NAMALWA (cell line): Measurements from ENCODE around the gene EXOC6B.

Experiments used
- DNase-seq: peaks from one replicate; pipeline ENCODE4 v3.0.0-alpha.2; 2015; ENCODE audit warnings: low spot score

EXOC6B gene

DNA sequence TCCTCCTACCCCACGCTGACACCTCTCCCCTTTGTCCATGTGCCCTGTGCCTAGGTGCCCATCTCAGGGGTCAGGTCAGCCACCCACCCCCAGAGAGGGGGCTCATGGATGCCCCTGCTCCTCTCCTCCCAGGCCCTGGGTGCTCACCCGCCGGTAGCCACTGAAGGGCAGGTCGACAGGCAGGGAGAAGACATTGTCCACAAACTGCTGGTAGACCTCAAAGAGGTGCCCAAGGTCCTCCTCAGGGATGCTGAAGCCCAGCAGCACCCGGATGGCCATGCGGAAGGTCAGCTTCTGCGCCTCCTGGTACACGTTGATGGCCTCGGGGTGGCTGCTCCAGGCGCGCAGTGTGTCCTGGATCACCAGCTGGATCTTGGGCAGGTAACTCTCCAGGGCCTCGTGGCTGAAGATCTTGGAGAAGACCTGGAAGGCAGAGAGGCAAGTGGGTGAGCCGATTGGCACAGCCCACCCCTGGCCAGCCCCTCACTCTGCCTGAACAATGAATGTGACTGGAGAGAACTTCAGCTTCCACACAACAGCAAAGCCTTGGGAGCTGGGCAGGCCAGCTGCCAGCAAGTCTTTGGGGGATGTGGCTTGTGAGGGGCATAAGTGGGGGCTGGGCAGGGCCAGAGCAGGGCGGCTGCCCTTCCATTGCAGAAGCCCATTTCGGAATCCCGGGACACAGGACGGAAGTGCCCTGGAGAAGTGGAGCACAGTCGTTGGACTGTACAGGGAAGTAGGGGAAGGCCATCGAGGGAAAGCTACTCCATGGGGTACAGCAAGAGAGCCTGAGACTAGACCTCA is 690.6 kb downstream of the EXOC6B start:
- no peak for DNase-seq

DNA sequence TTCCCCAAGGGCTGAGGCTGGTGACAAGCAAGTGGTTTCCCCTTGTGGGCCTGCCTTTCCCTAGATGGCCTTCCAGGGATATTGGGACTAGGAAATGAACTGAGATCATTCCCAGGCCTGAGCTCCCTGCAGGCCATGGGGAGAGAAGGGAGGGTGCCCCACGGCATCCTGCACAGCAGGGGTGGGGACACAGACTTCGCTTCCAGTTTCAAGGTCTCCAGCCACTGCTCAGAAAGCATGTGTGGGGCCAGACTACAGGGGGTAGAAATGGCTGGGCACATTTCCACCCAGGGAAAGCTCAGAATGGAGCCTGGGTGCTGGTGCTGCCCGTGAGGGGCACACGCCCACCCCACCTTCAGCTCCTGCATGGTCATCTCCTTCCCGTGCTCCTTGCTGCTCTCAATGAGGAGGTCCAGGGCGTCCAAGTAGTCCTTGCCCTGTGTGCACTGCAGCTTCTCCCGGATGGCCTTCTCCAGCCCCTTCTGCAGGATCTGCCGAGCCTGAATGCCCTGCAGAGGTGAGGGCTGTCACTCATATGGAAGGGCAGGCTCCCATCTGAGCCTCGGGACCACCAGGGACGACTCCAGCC is 691.3 kb downstream of the EXOC6B start:
- no peak for DNase-seq

DNA sequence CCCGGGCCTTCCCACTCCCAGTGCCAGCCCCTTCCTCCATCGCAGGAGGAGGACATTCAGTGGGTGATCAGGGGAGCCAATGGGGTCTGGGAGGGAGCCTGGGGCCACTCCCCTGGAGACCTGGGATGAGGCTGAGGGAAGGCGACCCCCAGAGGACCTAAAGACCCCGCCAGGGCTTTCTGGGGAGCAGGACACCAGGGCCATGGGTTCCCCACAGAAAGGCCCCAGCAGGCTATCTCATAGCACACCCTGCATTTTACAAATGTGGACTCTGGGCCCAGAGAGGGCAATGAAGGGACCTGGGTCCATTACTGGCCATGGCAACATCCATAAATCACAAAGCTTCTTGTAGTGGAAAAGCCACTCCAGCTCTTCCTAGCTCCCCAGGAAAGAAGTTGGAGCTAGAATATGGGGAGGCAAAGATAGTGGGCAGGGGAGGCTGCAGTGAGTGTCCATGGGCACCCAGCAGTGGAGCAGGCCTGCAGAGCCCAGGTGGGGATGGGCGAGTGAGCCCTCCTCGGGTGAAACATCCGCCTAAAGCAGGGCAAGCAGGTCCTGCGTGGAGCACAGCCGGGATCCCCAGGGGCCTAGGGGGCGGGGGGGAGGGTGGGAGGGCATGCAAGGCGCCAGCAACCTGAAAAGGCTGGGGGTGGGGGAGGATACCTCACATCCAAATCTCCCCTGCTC is 692.0 kb downstream of the EXOC6B start:
- DNase-seq: no peak

DNA sequence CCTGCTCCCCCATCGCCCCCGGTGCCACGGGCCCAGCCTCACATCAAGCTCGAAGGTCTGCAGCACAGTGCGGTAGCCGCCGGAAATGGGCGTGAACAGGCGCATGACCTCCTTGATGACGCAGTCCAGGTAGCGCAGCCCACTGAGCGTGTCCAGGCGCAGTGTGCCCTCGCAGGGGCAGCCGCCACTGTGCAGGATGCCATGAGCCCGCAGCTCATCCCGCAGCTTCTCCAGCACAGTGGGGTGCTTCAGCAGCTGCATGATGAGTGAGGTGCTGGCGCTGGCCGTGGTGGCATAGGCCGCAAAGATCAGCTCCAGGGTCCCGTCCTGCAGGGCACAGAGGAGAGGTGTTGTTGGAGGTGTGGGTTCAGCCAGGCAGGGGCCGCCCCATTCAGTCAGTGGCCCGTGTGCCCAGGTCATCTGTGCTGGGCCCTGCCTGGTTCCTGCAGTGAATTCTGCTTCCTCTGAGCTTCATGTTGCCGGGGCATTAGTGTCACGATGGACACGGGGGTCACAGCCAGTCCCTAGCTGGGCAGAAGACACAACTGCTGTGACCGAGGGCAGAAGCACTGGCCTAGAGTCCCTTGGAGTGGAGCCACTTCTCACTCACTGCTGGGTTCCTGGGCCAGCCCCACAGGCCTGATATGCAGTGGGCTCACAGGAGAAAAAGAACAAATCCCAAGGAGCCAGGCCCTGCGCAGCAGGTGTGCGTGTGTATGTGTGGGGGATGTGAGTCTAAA is 692.7 kb downstream of the EXOC6B start:
- DNase-seq: no peak

DNA sequence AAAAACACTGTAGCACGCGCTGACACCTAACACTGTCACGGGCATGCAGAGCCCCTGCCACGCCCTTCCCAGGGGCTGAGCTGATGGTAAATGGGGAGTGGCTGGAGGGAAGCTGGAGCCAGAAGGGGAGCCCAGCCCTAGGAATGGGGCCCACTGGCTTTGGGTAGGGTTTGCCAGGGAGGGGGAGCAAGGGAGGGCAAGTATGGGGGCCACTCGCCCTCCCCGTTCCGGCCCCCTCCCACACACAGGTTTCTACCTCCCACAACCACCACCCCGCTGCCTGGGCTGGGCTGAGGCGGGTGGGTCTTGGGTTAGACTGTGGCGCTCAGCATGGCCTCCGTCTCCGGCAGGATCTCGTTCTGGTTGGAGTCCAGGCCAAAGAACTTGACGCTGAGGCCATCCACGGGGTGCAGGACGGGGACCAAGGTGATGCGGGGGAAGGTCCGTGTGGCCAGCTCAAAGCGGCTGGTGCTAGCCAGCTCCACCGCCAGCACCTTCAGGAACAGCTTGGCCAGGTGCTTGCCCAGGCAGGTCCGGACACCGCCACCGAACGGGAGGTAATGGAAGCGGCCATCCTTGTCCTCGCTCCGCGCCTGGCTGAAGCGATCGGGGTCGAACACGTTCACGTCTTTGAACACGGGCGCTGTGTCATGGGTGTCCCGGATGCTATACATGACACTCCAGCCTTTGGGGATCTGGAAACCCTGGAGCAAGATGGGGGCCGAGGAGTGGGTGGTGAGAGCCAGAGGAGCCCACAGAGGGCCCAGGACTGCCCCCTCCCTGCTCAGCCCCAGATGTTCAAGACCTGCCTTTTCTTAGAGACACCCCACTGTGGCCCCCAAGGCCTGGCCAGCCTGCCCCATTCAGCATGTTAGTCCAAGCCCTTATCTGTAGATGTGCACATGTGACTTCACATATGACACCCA is 693.7 kb downstream of the EXOC6B start:
- DNase-seq: no peak

DNA sequence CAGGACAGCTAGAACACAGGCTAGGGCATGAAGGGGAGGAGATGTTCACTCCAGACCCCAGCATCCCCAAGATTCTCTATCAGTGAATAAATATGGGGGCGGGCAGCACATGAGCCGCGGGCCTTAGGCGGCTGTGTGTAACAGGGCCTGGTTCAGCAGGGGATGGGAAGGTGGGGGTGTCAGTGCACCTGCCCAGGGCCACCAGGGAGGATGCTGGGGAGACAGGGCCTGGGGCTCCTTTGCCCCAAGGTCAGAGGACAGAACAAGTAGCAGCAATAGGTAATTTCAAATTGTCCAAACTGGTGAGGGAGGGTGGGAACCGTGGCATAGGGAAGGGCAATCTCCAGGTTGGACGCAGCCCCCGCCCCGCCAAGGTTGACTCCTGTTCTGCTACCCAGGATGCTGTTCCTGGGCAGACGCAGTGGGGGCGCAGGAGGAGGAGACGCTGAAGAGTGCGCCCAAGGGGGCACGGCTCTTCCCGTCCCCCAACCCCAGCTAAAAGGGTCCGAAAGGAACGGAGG is 694.4 kb downstream of the EXOC6B start:
- DNase-seq: no peak

DNA sequence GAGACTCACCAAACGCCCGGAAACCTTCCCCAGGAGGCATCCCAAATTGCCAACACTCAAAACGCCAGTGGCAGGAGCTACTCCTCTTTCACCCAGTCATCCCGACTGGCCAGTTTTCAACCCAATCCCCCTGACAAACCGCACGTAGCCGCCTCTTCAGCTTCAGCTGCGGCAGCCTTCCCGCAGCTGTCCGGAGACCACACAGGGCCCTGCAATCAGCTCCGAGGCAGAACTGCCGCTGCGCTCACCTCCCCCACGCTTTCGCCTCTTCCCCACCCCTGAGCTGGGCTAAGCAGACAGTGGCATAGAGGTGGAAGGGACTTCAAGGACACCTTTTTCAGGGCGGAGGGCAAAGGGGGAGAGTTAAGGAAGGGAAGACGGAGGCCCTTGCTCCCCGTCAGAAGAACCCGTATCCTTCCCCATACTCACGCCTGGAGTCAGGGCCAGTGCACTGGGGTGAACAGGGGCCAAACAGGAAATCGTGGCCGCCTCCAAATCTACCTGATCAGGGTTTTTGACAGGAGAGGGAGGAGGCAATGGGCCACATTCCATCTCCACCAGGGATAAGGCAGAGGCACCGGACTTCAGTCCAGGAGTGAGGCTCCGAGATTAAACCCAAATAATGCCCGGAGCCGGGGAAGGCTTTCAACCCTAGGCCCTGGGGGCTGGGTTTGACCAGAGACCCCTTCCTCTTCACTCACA is 695.0 kb downstream of the EXOC6B start:
- no peak for DNase-seq

DNA sequence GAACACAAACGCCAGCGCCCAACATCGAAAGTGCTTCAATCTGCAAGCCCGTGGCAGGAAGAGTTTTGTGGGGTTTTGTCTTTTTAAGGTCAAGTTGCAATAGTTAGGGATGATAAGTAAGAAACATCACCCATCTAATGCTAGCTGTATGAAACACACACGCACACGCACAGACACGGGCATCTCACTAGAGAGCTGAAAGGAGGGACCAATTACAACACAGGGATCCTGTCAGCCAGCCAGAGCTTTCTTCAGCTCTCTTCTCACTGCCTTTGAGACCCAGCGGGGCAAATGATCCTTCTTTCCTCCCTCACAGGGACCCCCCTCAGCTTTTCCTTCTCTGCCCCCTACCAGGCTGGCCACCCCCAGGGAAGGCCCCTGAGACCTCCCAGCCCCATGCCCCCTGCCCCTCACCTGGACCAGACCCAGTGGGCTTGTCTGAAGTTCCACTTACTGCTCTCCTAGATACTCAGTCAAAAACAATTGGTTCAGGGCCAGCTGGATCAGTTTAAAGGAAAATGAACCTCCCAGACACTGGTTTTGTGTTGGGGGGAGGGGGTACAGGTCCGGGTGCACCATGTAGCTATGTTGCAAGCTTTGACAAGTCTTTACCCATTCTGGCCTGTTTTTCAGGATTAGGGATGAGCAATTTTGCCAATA is 696.0 kb downstream of the EXOC6B start:
- no peak for DNase-seq

DNA sequence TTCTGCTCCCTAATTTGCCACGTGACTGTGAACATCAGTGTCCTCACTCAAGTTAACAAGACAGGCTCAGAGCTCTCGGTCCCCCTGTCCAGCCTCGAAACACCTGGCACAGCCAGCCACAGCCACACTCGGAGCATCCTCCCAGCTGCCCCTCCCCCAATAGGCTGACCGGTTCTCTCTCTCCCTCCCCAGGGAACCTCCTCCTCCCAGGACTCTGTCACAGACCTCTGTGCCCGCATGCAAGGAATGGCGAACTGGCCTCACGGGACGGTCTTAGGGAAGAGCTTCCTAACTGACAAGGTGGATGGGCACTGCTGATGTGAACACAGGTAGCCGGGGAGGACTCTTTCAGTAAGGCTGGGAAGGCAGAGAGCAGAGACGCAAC is 697.0 kb downstream of the EXOC6B start:
- DNase-seq: no peak

DNA sequence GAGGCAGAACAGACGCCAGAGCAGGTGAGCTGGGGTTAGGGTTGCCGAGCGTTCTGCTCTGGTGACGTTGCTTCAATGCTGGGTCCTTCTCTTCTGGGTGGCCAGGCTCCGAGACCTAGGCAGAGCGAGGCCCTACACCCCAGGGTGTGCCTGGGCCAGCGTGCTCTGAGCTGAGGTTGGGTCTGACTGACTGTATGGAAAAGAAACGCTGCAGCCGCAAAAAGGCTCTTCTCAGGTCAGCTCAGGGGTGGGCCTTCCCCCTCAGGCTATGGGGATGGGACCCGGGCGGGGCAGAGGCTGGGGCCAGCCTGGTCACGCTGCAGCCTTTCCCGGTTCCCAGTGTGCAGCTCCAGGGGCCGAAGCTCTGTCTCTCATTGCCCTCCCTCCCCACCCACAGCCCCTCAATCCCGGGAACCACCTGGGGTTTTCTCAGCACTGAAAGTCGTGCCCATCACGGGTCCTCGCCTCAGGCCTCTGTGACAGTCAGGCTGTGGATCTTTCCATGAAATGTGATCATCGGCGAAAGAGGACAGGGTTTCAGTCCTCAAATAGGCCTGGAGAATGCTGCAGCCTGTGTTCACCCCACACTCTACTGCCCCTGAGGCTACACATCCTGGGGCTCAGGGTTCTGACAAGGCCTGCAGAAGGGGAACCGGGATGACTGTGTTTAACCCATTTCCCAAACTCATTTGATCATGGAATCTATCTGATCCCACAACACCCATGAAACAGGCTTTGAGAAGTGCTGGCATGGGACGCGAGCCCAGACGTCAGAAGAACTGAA is 697.6 kb downstream of the EXOC6B start:
- DNase-seq: no peak

DNA sequence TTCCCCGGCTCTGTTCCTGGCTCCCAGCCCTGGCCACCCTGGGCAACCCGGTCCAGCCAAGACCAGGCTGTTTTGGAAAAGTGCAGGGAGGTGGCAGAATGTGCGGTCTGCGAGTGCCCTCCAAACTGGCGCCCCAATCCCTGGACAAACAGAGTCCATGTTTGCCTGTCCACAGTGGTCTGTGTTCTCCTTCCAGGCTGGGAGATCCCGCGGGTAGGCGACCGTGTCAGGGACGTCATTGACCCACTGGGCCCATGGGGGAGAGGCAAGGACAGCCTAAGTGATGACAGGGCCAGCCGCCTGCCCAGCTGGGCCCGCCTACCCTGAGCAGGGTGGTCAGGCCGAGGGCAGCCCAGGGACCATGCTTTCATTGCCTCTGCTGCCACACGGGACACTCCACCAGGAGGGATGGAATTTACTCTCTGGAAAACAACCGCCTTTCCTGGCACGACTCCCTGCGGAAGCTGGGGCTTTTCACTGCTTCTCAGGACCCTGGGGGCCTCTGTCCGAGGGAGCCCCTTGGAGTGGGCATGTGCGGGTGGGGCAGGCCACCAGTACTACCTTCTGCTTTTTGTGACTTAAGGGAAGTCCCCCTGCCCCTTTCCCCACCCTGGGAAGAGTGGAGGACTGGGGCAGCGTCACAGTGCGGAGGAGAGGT is 698.3 kb downstream of the EXOC6B start:
- DNase-seq: no peak

DNA sequence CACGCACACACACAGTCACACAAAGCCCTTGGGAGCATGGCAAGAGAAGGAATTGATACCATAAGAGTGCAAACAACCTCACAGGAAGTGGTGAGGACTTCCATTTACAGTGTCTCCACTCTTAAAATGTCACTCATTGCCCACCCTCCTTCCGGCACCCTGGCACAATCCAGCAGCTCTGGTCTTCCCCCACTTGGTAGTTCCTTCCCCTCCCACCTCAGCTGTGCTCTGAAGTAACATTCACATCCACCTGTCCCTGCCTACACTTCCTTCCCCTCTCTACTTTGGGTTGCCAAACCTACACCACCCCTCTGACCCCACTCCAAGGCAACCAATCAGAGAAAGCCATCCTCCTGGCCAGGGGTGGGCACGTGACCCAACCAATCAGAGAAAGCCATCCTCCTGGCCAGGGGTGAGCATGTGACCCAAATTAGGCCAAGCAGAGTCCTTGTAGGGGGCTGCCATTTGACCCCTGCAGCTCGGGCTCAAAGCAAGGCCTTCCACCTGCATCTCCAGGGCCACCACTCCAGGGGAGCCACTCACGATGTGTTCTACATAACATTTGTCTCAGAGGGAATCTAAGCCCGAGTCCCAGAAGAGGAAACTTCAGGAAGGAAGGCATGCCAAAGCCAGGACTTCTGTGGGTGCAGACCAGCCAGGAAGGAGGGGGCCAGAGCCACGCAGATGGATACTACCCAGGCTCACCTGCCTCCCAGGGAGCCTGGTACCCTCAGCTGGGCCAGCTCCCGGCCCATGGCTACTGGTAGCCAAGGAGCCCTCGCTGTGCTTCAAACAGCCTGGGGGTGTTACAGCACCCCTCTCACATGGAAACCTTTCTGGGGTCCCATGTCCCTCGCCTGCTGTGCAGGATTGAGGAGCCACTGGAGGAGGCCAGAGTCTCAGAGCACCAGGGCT is 699.4 kb downstream of the EXOC6B start:
- DNase-seq: no peak
